ENCODE measurements around the gene CXCL14.

The CXCL14 gene

GRCh38 chr5:135577421-135577820 is 1.4 kb downstream of the CXCL14 start:
- FAIRE-seq, result no peak
- no peak for DNase-seq (ENCODE audit: insufficient read length)
- TF ChIP-seq POLR2A (IDR thresholded peaks at IDR 0.05; ENCODE audit: low read depth, low read length) (no peak), POLR2AphosphoS5 (IDR thresholded peaks at IDR 0.05; ENCODE audit: low read depth, low read length) (no peak), TAF1 (IDR thresholded peaks at IDR 0.05; ENCODE audit: borderline replicate concordance, low read depth, low read length) (no peak)

DNA sequence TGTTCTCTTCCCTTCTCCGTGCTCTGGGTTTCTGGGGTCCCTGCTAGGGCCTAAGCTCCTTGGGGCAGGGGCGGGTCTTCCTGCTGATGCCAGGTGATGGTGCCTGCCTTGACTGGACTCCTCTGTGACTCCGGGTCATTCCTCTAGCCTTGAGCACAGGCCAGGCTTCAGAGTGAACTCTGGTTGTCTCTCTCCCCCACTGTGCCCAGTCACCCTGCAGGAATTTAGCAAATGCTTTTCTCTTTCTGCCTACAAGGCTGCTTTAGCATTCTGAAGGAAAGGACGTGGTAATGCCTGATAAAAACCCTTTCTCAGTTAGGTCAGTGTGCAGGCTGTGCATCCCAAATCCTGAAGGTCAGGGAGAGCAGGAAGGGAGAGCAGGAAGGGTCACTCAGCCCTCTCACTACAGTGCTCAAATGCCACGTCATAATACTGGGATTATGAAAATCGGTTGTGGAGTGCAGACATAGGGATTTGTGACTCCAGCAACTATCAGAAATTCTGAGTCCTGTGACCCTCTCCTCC is 2.7 kb downstream of the CXCL14 start:
- FAIRE-seq, result no peak
- no peak for DNase-seq (ENCODE audit: insufficient read length)
- no peak for TF ChIP-seq POLR2A (IDR thresholded peaks at IDR 0.05; ENCODE audit: low read depth, low read length)
- no peak for TF ChIP-seq TAF1 (IDR thresholded peaks at IDR 0.05; ENCODE audit: borderline replicate concordance, low read depth, low read length)
- no peak for TF ChIP-seq POLR2AphosphoS5 (IDR thresholded peaks at IDR 0.05; ENCODE audit: low read depth, low read length)

DNA sequence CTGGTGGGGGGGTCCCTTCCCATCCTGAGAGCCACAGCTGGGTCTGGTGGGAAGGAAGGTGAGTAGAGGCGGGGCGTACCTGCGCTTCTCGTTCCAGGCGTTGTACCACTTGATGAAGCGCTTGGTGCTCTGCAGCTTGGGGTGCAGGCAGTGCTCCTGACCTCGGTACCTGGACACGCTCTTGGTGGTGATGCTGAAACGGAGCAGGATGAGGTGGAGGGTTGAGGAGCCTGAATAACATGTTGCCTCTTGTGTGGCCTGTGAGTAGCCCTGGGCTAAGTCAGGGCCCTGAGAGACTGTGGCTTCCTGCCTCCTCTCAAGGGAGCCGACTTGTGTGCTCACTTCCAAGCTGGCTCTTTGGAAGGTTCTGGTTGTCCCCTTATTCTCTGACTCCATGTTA is 4.3 kb downstream of the CXCL14 start:
- no peak for FAIRE-seq

GRCh38 chr5:135571902-135572301 is 6.9 kb downstream of the CXCL14 start:
- TF ChIP-seq TAF1 (IDR thresholded peaks at IDR 0.05; ENCODE audit: borderline replicate concordance, low read depth, low read length), result no peak
- TF ChIP-seq POLR2A (IDR thresholded peaks at IDR 0.05; ENCODE audit: low read depth, low read length), result no peak
- no peak for TF ChIP-seq POLR2AphosphoS5 (IDR thresholded peaks at IDR 0.05; ENCODE audit: low read depth, low read length)
- FAIRE-seq (no peak), DNase-seq (ENCODE audit: insufficient read length) (no peak)

More for the DNA sequence above, 4.3 kb downstream of the CXCL14 start:
- DNase-seq (ENCODE audit: insufficient read length), result no peak
- TF ChIP-seq TAF1 (IDR thresholded peaks at IDR 0.05; ENCODE audit: borderline replicate concordance, low read depth, low read length) (no peak), POLR2AphosphoS5 (IDR thresholded peaks at IDR 0.05; ENCODE audit: low read depth, low read length) (no peak), POLR2A (IDR thresholded peaks at IDR 0.05; ENCODE audit: low read depth, low read length) (no peak)

- DNase-seq (ENCODE audit: insufficient read length) (no peak), FAIRE-seq (no peak)
- TF ChIP-seq POLR2AphosphoS5 (IDR thresholded peaks at IDR 0.05; ENCODE audit: low read depth, low read length), result no peak
- no peak for TF ChIP-seq TAF1 (IDR thresholded peaks at IDR 0.05; ENCODE audit: borderline replicate concordance, low read depth, low read length)
- TF ChIP-seq POLR2A (IDR thresholded peaks at IDR 0.05; ENCODE audit: low read depth, low read length), result no peak
Measured at GRCh38 chr5:135571066-135571609, 7.7 kb downstream of the CXCL14 start.

DNA sequence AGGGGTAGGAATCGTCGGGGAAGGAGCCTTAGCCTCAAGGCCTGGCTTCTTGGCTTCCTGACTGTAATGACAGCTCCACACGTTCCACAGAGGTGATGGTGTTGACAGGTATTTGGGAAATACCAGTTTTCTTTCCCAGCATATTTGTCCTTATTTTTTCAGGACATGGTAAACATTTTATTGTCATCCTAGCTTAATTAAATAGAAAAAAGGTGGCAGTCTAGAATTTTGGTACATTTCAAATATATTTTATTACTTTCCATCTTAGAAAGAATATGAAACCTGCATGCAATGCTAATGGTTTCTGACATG is 8.4 kb downstream of the CXCL14 start:
- DNase-seq (ENCODE audit: insufficient read length) (no peak), FAIRE-seq (no peak)
- TF ChIP-seq POLR2AphosphoS5 (IDR thresholded peaks at IDR 0.05; ENCODE audit: low read depth, low read length) (no peak), POLR2A (IDR thresholded peaks at IDR 0.05; ENCODE audit: low read depth, low read length) (no peak), TAF1 (IDR thresholded peaks at IDR 0.05; ENCODE audit: borderline replicate concordance, low read depth, low read length) (no peak)

- TF ChIP-seq POLR2A (IDR thresholded peaks at IDR 0.05; ENCODE audit: low read depth, low read length) (no peak), TAF1 (IDR thresholded peaks at IDR 0.05; ENCODE audit: borderline replicate concordance, low read depth, low read length) (no peak), POLR2AphosphoS5 (IDR thresholded peaks at IDR 0.05; ENCODE audit: low read depth, low read length) (no peak)
- FAIRE-seq, result no peak
Measured at GRCh38 chr5:135569755-135570452, 8.9 kb downstream of the CXCL14 start.

DNA sequence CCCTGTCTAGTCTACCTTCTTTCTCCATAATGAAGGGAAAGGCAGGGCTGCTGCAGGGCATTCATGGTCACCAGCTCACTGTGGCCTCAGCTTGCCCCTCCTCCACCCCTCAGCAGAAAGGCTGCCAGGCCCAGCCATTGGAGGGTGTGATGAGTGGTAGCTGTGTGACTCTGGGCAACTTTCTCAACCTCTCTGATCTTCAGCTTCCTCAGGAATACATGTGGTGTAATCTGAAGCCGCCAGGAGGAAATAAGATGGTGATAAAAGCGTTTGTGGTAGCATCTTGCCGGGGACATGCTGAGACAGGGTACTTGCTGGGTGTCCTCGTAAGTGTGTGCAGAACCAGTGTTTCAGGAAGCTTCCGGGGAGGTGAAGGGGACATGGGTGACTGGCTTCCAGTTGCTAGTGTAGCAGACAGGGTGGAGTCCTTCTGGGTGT is 9.8 kb downstream of the CXCL14 start:
- no peak for TF ChIP-seq TAF1 (IDR thresholded peaks at IDR 0.05; ENCODE audit: borderline replicate concordance, low read depth, low read length)
- TF ChIP-seq POLR2AphosphoS5 (IDR thresholded peaks at IDR 0.05; ENCODE audit: low read depth, low read length), result no peak
- DNase-seq (ENCODE audit: insufficient read length) (no peak), FAIRE-seq (no peak)

More at GRCh38 chr5:135569755-135570452, 8.9 kb downstream of the CXCL14 start:
- DNase-seq (ENCODE audit: insufficient read length), result no peak

- FAIRE-seq, result no peak
- no peak for DNase-seq (ENCODE audit: insufficient read length)
Measured at GRCh38 chr5:135568246-135568645, 10.5 kb downstream of the CXCL14 start.

GRCh38 chr5:135567661-135568060 is 11.1 kb downstream of the CXCL14 start:
- no peak for DNase-seq (ENCODE audit: insufficient read length)
- TF ChIP-seq POLR2AphosphoS5 (IDR thresholded peaks at IDR 0.05; ENCODE audit: low read depth, low read length) (no peak), TAF1 (IDR thresholded peaks at IDR 0.05; ENCODE audit: borderline replicate concordance, low read depth, low read length) (no peak), POLR2A (IDR thresholded peaks at IDR 0.05; ENCODE audit: low read depth, low read length) (no peak)
- no peak for FAIRE-seq

More at GRCh38 chr5:135568246-135568645, 10.5 kb downstream of the CXCL14 start:
- no peak for TF ChIP-seq POLR2AphosphoS5 (IDR thresholded peaks at IDR 0.05; ENCODE audit: low read depth, low read length)

DNA sequence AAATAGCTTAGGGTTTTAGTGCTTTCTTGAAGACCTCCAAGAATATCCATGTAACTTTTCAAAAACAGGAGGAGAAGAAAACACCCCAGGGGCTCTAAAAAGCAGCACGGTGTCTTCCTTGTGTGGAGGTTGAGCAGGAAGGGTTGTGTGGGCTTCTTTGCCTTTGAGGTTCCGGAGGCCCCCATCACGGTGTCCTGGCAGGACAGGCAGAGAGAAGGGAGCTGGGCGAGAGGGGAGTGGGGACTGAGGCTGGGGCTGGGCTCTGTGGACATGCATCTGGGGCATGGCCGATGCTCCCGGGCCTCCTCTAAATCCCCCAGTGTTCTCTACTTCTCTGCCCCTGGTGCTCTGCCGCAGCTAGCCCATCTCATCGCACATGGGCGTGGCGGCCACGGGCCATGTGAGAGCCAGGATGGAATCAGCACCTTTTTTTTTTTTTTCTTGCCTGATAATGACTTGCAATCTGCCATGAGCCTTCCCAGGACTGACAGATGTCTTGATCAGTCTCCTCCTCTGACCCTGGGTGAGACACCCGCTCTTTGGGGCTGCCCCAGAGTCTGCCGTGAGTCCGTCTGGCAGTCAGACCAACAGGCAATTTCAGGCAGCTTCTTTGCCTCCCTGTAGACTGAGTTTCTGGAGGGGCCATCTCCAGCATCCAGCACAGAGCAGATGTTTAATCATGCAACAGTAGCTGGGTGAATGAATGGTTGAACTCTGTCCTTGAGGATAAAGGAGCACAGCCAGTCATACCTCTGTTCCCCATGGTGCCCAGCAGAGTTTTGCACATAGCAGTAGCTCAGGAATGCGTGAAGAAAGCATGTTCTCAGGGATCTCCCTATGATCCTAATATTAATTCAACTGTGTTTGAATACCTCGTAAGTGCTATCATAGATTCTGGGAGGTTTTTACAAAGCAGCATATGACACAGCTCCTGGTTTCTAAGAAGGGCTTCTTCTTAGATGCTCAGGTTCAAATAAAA is 12.1 kb downstream of the CXCL14 start:
- FAIRE-seq (no peak), DNase-seq (ENCODE audit: insufficient read length) (no peak)
- no peak for TF ChIP-seq POLR2A (IDR thresholded peaks at IDR 0.05; ENCODE audit: low read depth, low read length)
- no peak for TF ChIP-seq TAF1 (IDR thresholded peaks at IDR 0.05; ENCODE audit: borderline replicate concordance, low read depth, low read length)
- TF ChIP-seq POLR2AphosphoS5 (IDR thresholded peaks at IDR 0.05; ENCODE audit: low read depth, low read length), result no peak
